Neural cell (in vitro differentiated cells): ENCODE results near the gene STAP2. TPM values are rescaled to one million over a fixed set of nuclear protein-coding genes. Genes with fewer than 3 reads are reported as not detected.

Experiments used
- H2AFZ ChIP-seq: fragments of 200-600, 300-800 bp; sonication (generic), shearing (Covaris generic); 2 replicates; pipeline ENCODE4 v1.6.0; 2014; ENCODE audit warnings: low read depth, mild to moderate bottlenecking, antibody characterized with exemption, low read length, moderate library complexity
- H3F3A ChIP-seq: fragments of 200-600 bp; shearing (Covaris generic); 2 replicates; pipeline ENCODE4 v1.6.1; 2016; ENCODE audit warnings: mild to moderate bottlenecking, moderate library complexity, mixed read lengths, antibody characterized with exemption, low read length; ENCODE audit not compliant: insufficient read depth, poor library complexity, severe bottlenecking
- H3K27ac ChIP-seq: fragments of 200-600, 300-800 bp; sonication (generic), shearing (Covaris generic); 2 replicates; pipeline ENCODE4 v1.5.1; 2014; ENCODE audit warnings: mild to moderate bottlenecking, low read length, moderate library complexity
- H3K27me3 ChIP-seq: fragments of 300-800, 200-600 bp; sonication (generic), shearing (Covaris generic); 2 replicates; pipeline ENCODE4 v1.6.0; 2014; ENCODE audit warnings: mild to moderate bottlenecking, low read depth, low read length, moderate library complexity; ENCODE audit not compliant: insufficient read depth
- H3K36me3 ChIP-seq: fragments of 300-800, 200-600 bp; sonication (generic), shearing (Covaris generic); 2 replicates; pipeline ENCODE4 v1.5.1; 2014; ENCODE audit warnings: mild to moderate bottlenecking, antibody characterized with exemption, low read length, moderate library complexity; ENCODE audit not compliant: insufficient read depth
- H3K4me2 ChIP-seq: fragments of 300-800, 200-600 bp; sonication (generic), shearing (Covaris generic); 2 replicates; pipeline ENCODE4 v1.6.0; 2014; ENCODE audit warnings: mild to moderate bottlenecking, low read length
- H3K4me3 ChIP-seq: fragments of 300-800, 200-600 bp; sonication (generic), shearing (Covaris generic); 2 replicates; pipeline ENCODE4 v1.5.1; 2014; ENCODE audit warnings: mild to moderate bottlenecking, low read length, moderate library complexity
- H3K79me2 ChIP-seq: fragments of 200-600 bp; shearing (Covaris generic); replicated peaks from 2 replicates; pipeline ENCODE4 v1.6.0; 2014; ENCODE audit warnings: mild to moderate bottlenecking, low read length, moderate library complexity; ENCODE audit not compliant: insufficient read depth
- H3K9ac ChIP-seq: fragments of 300-800, 200-600 bp; sonication (generic), shearing (Covaris generic); 2 replicates; pipeline ENCODE4 v1.6.1; 2016; ENCODE audit warnings: mild to moderate bottlenecking, low read length, mixed read lengths
- H3K9me2 ChIP-seq: fragments of 200-600 bp; shearing (Covaris generic); 2 replicates; pipeline ENCODE4 v1.6.1; 2016; ENCODE audit warnings: mild to moderate bottlenecking, low read length, mixed read lengths; ENCODE audit not compliant: insufficient read depth
- H3K9me3 ChIP-seq: fragments of 200-600, 300-800 bp; sonication (generic), shearing (Covaris generic); 2 replicates; pipeline ENCODE4 v1.6.1; 2016; ENCODE audit warnings: mild to moderate bottlenecking, mixed run types, low read length, moderate library complexity, mixed read lengths
- H4K20me1 ChIP-seq: fragments of 200-600 bp; shearing (Covaris generic); 2 replicates; pipeline ENCODE4 v1.6.1; 2016; ENCODE audit warnings: mild to moderate bottlenecking, mixed run types; ENCODE audit not compliant: insufficient read depth
- CTCF ChIP-seq: fragments of 450-650 bp; IDR thresholded peaks from 2 replicates; pipeline ENCODE4 v1.5.1; 2014; ENCODE audit warnings: antibody characterized with exemption, mild to moderate bottlenecking, moderate library complexity; ENCODE audit not compliant: poor library complexity, severe bottlenecking
- EP300 ChIP-seq: fragments of 450-650 bp; conservative IDR thresholded peaks from 2 replicates; pipeline ENCODE4 v1.6.1; 2014; ENCODE audit warnings: antibody characterized with exemption, mild to moderate bottlenecking, moderate library complexity; ENCODE audit not compliant: poor library complexity, severe bottlenecking
- EZH2 ChIP-seq: fragments of 200-600, 300-800 bp; shearing (Covaris generic), sonication (generic); IDR thresholded peaks from 2 replicates; pipeline ENCODE4 v1.6.1; 2014; ENCODE audit warnings: antibody characterized with exemption, low read length, borderline replicate concordance, mild to moderate bottlenecking; ENCODE audit not compliant: insufficient read depth, poor library complexity, severe bottlenecking
- MXI1 ChIP-seq: fragments of 450-650 bp; conservative IDR thresholded peaks from 2 replicates; pipeline ENCODE4 v1.6.1; 2014; ENCODE audit warnings: antibody characterized with exemption, mild to moderate bottlenecking; ENCODE audit not compliant: poor library complexity, severe bottlenecking
- POLR2AphosphoS5 ChIP-seq: IDR thresholded peaks from 2 replicates; pipeline ENCODE4 v1.6.1; 2012
- RAD21 ChIP-seq: fragments of 450-650 bp; conservative IDR thresholded peaks from 2 replicates; pipeline ENCODE4 v1.6.1; 2014; ENCODE audit warnings: antibody characterized with exemption, mild to moderate bottlenecking, moderate library complexity
- REST ChIP-seq: IDR thresholded peaks from 2 replicates; pipeline ENCODE4 v1.6.1; 2012; ENCODE audit warnings: borderline replicate concordance
- SMC3 ChIP-seq: fragments of 450-650 bp; conservative IDR thresholded peaks from 2 replicates; pipeline ENCODE4 v1.6.1; 2014; ENCODE audit warnings: antibody characterized with exemption, mild to moderate bottlenecking, moderate library complexity; ENCODE audit not compliant: poor library complexity
- TAF1 ChIP-seq: IDR thresholded peaks from 2 replicates; pipeline ENCODE4 v1.6.1; 2012; ENCODE audit warnings: low read depth
- polyA plus RNA-seq: library from polyadenylated mRNA; depleted of rRNA; stranded (reverse); fragments of >200 nt; gene quantifications from 2 replicates; pipeline ENCODE4 v1.2.3, GENCODE V29; 2014

The STAP2 gene
- polyA plus RNA-seq, 1 donor from 2014 or later, result 0.16 TPM

- H3F3A ChIP-seq, result no peaks in the 10 kb centered on the region
- no peaks in the 10 kb centered on the region for H3K9me3 ChIP-seq
- no peak overlapping the region for H3K27ac ChIP-seq
- H3K9me2 ChIP-seq, result no peaks in the 10 kb centered on the region
- peak; percentile 64 for TF ChIP-seq POLR2AphosphoS5
- TF ChIP-seq MXI1, result peak; percentile 83
- no peak for TF ChIP-seq TAF1
- H3K79me2 ChIP-seq, result no peaks in the 10 kb centered on the region
- no peak overlapping the region for H3K4me2 ChIP-seq
- peak overlapping the region; percentile 63 for H3K4me3 ChIP-seq
- H3K27me3 ChIP-seq, result peaks cover 9% of the 10 kb centered on the region
- H3K9ac ChIP-seq, result peak overlapping the region; percentile 38
- no peaks in the 10 kb centered on the region for H3K36me3 ChIP-seq
- H4K20me1 ChIP-seq, result no peaks in the 10 kb centered on the region
- no peak overlapping the region for H2AFZ ChIP-seq
Measured at GRCh38 chr19:4328243-4328990, 10.2 kb downstream of the STAP2 start.

GRCh38 chr19:4327877-4328242 is 10.8 kb downstream of the STAP2 start:
- no peak overlapping the region for H3K9ac ChIP-seq
- peaks cover 9% of the 10 kb centered on the region for H3K27me3 ChIP-seq
- H4K20me1 ChIP-seq, result no peaks in the 10 kb centered on the region
- no peak overlapping the region for H2AFZ ChIP-seq
- H3K9me3 ChIP-seq, result no peaks in the 10 kb centered on the region
- no peak overlapping the region for H3K27ac ChIP-seq
- peak overlapping the region; percentile 63 for H3K4me3 ChIP-seq
- no peaks in the 10 kb centered on the region for H3K79me2 ChIP-seq
- H3K36me3 ChIP-seq, result no peaks in the 10 kb centered on the region
- peak; percentile 13 for TF ChIP-seq RAD21
- TF ChIP-seq SMC3, result no peak
- H3K9me2 ChIP-seq, result no peaks in the 10 kb centered on the region
- no peaks in the 10 kb centered on the region for H3F3A ChIP-seq
- peak overlapping the region; percentile 51 for H3K4me2 ChIP-seq

- TF ChIP-seq TAF1 (no peak), POLR2AphosphoS5 (no peak), RAD21 (no peak), EP300 (no peak), MXI1 (no peak), EZH2 (no peak), SMC3 (no peak), REST (no peak), CTCF (no peak)
- no peaks in the 10 kb centered on the region for H3K36me3 ChIP-seq
- H3K27ac ChIP-seq, result no peak overlapping the region
- no peak overlapping the region for H2AFZ ChIP-seq
- peak overlapping the region; percentile 51 for H3K4me2 ChIP-seq
- H3K4me3 ChIP-seq, result peak overlapping the region; percentile 63
- H3K79me2 ChIP-seq, result no peaks in the 10 kb centered on the region
- no peaks in the 10 kb centered on the region for H3K9me3 ChIP-seq
- H3K9ac ChIP-seq, result no peak overlapping the region
- no peaks in the 10 kb centered on the region for H4K20me1 ChIP-seq
- H3K27me3 ChIP-seq, result peaks cover 9% of the 10 kb centered on the region
- H3F3A ChIP-seq, result no peaks in the 10 kb centered on the region
- H3K9me2 ChIP-seq, result no peaks in the 10 kb centered on the region
Measured at GRCh38 chr19:4327252-4327876, 11.3 kb downstream of the STAP2 start.
